Measurements from ENCODE around the gene TRIM9.
"Not testable (repeated sequence)": the region's sequence is repeated elsewhere in the genome, so short reads cannot be mapped to it uniquely, and the experiment has no call there.

The TRIM9 gene

DNA sequence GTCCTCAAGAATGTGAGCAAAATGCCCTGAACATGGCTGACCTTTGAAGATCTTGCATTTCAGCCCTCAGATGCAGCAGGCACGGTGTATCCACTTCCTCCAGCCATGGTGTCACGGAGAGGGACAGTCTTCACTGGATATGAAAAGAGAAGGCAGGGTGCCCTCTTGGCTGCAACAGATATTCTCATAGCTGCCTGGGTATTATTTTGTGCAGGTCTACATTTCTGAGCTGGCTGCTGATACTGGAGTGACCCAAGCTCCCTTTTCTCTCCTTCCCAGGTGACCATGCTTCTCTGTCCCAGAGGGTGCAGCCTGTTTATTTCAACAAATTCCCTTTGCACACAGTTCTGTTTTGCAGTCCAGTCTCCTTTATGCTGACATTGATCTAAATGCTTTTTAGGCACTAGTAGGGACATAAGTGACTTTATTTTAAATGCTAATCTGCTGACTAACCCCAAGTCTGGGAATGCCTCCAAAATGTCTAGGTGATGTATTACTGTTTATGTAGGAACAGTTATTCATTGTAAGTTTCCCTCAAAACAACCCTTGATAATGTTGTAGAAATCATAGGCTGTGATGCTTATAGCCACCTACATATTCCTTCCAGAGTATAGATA, 133.2 kb downstream of the TRIM9 start:
- DNase-seq, result peak; percentile 92

DNA sequence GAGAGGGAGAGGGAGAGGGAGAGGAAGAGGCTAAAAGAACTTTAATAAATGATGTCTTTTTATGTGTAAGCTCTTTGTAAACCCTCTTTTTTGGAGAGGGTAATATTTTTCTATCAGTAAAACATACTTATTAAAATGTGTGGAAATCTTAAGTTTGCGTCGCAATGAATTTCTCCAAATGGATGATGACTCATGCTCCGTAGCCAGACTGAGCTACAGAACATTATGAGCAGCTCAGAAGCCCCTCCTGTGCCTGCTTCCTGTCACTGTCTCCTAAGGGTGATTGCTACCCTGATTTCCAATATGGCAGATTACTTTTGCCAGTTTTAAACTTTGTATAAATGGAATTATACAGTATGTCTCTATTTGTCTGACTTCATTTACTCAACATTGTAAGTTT, 137.6 kb downstream of the TRIM9 start:
- peak; percentile 48 for DNase-seq

DNA sequence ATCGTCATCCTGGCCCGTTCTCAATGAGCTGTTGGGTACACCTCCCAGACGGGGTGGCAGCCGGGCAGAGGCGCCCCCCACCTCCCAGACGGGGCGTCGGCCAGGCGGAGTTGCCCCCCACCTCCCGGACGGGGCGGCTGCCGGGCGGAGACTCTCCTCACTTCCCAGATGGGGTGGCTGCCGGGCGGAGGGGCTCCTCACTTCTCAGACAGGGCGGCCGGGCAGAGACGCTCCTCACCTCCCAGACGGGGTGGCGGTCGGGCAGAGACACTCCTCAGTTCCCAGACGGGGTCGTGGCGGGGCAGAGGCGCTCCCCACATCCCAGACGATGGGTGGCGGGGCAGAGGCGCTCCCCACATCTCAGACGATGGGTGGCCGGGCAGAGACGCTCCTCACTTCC, 138.5 kb downstream of the TRIM9 start:
- not testable (repeated sequence) for DNase-seq

DNA sequence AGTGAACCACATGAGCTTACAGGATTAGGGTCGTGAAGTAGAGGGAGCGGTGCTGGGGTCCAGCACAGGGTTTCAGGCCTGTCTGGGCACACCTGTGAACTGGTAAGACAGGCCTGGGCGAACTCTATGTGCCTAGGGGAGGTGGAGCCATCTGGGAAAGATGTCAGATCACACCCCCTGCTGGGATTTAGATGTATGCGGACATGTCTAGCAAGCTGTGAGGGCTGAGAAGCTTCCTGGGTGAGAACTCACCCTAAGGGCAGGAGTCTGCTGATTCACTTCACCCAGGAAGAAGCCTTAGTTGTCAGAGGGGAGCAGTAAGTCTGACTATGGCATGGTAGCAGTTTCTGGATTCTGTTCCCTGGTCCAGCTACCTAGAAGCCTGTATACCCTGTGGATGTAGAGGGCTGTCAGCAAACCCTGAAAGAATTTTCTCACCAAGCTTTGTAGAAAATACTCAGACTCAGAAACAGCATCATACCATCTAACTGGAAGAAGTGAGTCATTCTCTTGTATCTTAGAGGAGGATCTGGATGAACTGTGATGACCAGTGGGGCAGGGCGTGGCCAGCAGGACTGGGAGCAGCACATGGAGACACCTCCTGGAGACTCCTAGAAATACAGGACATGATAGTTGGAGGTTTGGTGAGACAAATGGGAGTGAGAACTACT, 139.4 kb downstream of the TRIM9 start:
- DNase-seq, result peak; percentile 97

- peak; percentile 70 for DNase-seq
Observed at GRCh38 chr14:50954811-50955372, 140.0 kb downstream of the TRIM9 start.

- no peak for DNase-seq
Observed at GRCh38 chr14:50953502-50953901, 141.4 kb downstream of the TRIM9 start.

- DNase-seq, result no peak
Observed at GRCh38 chr14:50951032-50951431, 143.9 kb downstream of the TRIM9 start.

DNA sequence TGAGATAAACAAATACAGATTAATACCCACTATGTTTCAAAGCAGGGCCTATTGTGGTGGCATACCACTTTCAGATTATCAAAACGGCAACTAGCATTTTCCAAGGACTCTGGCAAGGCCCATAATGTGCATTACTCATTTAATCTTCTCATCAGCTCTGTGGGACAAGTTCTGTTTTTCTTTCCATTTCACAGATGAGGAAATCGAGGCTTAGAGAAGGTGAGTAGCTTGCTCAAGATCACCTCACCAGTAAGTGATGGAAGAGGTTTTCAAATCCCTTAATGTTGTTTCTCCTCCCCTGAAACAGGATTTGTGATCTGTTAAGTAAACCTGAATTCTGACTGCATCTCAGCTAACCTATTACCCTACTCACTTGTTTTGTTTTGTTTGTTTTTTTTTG, 146.7 kb downstream of the TRIM9 start:
- no peak for DNase-seq

GRCh38 chr14:50947446-50947845, 147.5 kb downstream of the TRIM9 start:
- DNase-seq, result no peak

DNA sequence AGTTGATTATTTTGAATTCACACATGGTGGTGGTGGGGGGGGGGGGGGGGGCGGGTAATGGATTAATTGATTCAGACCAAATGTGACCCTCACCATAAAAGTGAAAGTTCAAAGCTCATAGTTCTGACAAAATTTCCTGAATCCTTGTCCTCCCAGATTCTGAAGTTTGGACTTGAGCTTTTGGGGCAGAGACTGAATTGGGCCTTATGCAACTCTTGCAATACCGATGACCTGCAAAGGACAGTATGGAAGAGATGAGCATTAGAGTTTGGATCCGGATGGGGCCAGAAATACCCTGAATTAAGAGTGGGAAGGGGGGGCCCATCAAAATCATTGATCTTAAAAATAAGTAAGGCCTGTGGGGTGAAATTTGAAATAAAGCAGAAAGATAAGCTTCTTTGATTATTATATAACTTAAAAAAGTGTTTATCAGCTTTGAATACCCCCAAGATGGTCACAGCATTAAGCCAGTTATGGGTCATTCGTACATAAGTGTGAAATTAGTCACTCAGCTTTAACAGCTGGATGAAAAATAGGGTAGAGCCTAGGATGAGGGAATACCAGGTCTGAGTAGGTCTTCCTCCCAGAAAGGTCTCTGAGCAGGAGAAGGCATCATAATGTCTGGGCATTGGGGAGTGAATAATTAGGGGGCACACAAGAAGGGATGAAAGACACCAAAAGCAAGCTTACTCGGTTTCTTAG, 148.5 kb downstream of the TRIM9 start:
- DNase-seq, result no peak

DNA sequence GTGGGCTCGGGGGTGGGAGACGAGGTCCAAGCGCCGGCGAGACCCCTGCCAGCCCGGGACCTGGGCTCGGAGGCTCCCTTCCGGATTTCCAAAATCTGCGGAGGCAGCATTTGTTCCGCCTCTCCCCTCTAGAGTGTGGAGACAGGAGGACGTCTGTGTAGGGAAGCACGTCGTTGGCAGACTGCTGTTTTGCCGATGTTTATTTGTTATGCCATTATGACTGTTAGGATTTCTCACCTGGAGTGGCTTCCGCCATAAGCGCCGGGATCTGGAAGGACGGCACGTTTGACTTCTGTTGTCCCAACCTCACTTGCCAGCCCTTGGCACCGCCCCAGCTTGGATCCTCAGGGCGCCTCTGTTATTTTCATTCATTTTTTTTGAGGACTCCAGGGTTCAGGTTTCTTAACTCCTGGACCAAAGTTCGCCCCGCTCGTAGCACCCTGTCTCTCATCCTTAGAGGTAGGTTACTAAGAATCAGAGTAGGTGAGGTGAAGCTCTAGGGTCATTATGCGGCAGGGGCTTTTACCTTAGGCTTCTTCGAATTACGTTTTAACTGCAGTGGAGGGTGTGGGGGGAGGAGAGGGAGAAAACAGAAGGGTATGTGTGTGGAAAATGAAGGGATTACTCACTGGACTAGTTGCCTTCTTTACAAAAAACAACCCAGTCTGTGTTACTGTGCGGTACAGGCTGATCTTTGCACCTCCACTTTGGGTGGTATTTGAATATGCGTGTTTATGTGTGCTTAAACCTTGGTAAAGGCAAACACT, 150.1 kb downstream of the TRIM9 start:
- DNase-seq, result no peak

- DNase-seq, result peak; percentile 69
Observed at GRCh38 chr14:50943943-50944646, 150.8 kb downstream of the TRIM9 start, which contains the start of gene PYGL. TSS of gene PYGL (minus strand) at chr14:50944483. CDS start at chr14:50944403, 80 bp downstream.

DNA sequence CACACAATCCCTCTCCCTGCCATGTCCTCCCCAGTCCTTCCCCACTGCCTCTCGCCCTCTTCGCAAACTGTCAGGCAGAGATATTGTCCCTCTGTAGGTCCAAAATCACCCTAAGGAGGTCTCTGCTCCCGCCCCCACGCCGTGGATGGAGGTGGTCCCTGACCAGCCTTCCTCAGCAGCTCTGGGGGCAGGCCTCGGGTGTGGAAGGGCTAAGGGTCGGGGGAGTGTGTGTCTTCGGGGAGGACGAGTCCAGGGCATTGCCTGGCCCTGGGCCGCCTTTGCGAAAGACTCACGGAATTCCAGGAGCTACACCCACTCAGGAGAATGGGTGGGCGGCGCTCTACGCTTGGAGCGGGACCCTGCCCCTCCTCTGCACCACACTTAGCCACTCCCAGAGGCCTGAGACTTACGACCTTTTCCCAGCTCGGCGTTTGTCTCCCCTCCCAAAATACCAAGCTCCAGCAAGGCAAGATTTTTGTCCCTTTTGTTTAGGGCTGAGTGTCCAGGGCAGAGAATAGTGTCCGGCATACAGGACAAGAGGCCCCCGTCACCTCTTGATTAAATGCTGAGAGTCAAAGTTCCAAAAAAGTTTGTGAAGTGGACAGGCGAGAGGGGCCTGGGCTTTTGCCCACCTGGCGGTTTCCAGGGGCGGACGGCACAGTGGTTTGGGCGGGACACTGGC, 151.5 kb downstream of the TRIM9 start:
- no peak for DNase-seq

GRCh38 chr14:50941638-50942037, 153.3 kb downstream of the TRIM9 start:
- not testable (repeated sequence) for DNase-seq

DNA sequence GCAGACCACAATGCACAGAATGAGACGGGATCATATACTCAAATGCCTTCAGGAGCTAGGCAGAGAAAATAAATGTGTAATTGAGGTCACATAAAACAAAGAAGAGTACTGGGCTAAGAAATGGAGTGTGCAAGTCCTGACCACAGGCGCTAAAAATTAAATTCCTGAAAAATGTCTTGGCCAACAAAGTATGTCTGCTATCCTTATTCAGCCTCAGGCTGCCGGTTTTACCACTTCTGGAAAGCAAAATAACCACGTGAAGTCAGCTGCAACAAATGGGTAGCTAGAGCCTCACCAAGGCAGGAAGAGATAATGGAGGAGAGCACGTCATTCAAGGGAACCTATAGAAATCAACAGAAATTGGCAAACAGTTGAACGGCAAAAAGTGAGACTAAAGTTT, 153.8 kb downstream of the TRIM9 start:
- peak; percentile 84 for DNase-seq

- DNase-seq, result no peak
Observed at GRCh38 chr14:50937800-50938199, 157.1 kb downstream of the TRIM9 start.

DNA sequence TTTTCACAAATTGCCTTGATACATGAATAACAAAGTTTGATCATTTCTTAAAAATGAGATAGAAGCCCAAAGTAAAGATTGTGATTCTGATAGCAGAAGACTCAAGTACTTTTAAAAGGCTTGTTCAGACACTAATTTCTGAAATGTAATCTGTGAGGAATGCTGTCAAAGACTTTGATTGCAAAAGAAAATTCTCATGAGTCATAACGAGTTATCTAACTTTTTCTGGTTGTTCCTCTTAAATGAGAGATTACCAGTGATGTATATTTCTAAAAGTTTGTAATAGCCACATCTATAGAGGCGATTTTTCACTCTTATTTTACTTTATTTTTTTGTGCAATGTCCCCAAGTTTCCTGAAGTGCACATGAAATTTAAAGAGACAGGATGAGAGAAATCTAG, 157.6 kb downstream of the TRIM9 start:
- peak; percentile 38 for DNase-seq

DNA sequence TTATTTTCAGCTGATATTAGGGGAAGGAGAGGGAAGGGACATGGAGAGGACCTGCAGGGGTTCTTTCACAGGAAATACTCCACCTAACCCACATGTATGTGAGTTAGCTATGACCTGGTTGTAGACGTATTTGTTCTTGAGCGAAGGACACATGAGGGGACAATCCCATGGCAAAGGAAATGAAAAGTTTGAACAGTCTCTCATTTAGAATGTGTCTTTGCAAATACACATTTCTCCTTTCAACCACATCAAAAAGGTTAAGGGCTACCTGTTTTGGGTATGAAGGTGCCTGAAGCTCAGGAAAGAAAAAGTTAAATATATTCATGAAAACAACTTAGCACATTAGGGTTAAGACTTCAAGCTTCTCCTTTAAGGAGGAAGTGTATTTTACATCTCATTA, 158.0 kb downstream of the TRIM9 start:
- DNase-seq, result no peak

DNA sequence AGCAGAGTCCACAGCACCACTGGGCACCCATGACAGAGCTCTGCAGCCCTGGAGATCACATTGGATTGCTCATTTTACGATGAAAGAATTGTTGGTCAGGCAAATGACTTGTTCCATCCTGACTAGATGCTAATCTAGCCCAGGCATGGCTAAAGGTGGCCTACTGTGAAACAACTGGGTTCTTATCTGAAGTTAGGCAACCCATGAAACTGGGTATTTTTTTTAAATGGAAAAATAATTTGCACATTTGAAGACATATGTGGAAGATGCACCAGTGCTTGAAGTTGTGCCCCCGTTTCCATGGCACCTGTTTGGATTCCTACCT, 158.9 kb downstream of the TRIM9 start:
- DNase-seq, result no peak

DNA sequence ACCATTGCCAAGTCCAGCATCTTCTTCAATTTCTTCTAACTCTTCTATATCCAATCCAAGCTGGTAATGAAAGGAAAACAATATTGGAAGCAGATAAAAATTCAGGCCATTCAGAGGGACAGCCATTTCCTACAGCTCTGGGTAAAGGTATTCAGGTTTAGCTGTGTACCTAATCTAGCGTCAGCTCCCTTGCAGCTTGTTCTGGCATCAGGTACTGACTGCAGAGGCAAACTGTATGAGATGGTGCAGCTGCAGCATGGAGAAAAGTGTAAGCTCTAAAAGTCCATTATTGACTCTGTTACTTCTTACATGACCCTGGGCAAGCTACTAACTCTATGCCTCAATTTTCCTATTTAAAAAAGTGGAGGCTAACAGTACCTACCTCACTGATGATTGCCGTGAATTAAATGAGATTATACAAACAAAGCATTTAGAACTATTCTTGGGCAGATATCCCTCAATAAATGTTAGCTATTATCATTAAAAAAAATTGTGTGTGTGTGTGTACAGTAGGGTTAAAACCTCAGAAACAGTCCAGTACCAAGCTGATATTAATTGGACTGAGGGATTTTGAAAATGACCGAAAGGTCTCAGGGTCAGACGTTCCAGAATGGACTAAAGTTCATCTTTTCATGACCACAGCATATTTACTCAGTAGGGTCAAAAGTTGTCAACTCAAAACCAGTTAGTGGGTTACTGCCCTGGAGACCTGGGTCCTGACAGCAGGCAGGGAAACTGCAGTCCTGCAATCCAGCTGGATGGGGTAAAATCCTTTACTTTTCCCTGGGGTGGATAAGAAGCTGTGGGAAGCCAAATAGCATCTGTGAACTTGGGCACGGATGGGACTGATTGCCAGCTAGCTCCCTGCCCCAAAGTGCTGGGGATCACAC, 159.5 kb downstream of the TRIM9 start:
- DNase-seq, result no peak
